ENCODE measurements around the gene MAGEC1. TPM values are rescaled to one million over a fixed set of nuclear protein-coding genes. Genes with fewer than 3 reads are reported as not detected.

Gene MAGEC1
- total RNA-seq, 1 donor from 2014 or later: not detected

DNA sequence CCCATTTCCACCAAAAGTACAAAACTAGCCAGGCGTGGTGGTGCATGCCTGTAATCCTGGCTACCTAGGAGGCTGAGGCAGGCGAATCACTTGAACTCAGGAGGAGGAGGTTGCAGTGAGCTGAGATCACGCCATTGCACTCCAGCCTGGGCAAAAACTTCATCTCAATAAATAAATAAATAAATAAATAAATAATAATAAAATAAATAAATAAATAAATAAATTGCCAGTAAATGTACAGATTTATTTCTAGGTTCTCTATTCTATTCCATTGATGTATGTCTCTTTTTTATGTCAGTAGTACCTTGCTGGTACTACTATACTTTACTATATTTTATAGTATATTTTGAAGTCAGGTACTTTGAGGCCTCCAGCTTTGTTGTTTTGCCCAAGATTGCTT lies 43.7 kb downstream of the MAGEC1 start:
- no peak for DNase-seq (ENCODE audit: low read depth, low spot score)
- TF ChIP-seq, protein P1, sequence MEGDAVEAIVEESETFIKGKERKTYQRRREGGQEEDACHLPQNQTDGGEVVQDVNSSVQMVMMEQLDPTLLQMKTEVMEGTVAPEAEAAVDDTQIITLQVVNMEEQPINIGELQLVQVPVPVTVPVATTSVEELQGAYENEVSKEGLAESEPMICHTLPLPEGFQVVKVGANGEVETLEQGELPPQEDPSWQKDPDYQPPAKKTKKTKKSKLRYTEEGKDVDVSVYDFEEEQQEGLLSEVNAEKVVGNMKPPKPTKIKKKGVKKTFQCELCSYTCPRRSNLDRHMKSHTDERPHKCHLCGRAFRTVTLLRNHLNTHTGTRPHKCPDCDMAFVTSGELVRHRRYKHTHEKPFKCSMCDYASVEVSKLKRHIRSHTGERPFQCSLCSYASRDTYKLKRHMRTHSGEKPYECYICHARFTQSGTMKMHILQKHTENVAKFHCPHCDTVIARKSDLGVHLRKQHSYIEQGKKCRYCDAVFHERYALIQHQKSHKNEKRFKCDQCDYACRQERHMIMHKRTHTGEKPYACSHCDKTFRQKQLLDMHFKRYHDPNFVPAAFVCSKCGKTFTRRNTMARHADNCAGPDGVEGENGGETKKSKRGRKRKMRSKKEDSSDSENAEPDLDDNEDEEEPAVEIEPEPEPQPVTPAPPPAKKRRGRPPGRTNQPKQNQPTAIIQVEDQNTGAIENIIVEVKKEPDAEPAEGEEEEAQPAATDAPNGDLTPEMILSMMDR (conservative IDR thresholded peaks at IDR 0.05): no peak
- no peak overlapping the region for H3K27ac Mint-ChIP-seq (ENCODE audit: unreplicated experiment)
- peaks cover 2% of the 10 kb centered on the region for H3K9me3 Mint-ChIP-seq
- H3K36me3 Mint-ChIP-seq (ENCODE audit: low read depth): no peaks in the 10 kb centered on the region
- no peaks in the 10 kb centered on the region for H3K27me3 Mint-ChIP-seq (ENCODE audit: low read depth)
- H3K4me3 Mint-ChIP-seq: no peak overlapping the region
- H3K4me1 Mint-ChIP-seq: no peaks in the 10 kb centered on the region

DNA sequence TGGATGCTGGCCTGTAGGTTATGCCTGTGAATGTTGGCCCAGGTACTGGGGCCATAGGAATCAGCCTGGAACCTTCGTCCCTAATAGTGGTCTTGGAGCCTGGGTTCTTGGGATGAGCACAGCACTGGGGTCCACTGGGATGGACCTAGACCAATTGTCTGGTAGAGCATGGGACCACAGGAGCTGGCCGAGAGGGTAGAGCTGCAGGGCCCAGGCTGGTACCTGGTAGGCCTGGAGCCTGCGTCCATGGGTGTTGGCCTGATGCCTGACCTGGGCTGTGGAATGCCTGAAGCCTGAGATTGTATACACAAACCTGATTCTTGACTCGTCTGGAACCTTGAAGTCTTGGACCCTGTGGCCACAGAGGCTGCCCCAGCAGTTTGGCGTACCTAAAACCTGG lies 48.9 kb downstream of the MAGEC1 start:
- TF ChIP-seq, protein P1 (conservative IDR thresholded peaks at IDR 0.05): no peak
- Mint-ChIP-seq H3K27ac (ENCODE audit: unreplicated experiment) (no peak overlapping the region), H3K27me3 (ENCODE audit: low read depth) (no peaks in the 10 kb centered on the region), H3K4me1 (no peaks in the 10 kb centered on the region), H3K36me3 (ENCODE audit: low read depth) (peaks cover 2% of the 10 kb centered on the region), H3K9me3 (peaks cover 8% of the 10 kb centered on the region), H3K4me3 (no peak overlapping the region)
- DNase-seq (ENCODE audit: low read depth, low spot score): no peak

DNA sequence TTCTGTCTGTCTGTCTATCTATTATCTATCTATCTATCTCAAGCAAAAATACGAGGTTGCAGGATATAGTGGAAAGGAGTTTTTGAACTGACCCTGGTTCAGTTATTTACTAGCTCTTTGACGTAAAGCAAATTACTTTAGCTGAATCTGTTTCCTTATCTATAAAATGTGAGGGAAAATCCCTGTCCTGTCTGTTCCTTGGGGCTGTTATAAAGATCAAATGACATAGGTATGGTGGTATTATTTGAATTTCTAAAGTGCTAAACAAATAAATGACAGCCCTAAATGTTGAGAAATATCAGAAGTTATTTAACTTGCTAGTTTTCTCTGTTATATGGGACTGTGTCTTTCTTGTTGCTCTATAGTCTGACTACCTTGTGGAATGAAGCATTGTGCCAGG lies 55.0 kb downstream of the MAGEC1 start:
- Mint-ChIP-seq H3K27ac (ENCODE audit: unreplicated experiment) (no peak overlapping the region), H3K36me3 (ENCODE audit: low read depth) (peaks cover 2% of the 10 kb centered on the region), H3K4me3 (no peak overlapping the region), H3K27me3 (ENCODE audit: low read depth) (no peaks in the 10 kb centered on the region), H3K4me1 (no peaks in the 10 kb centered on the region), H3K9me3 (peaks cover 6% of the 10 kb centered on the region)
- TF ChIP-seq, protein P1 (conservative IDR thresholded peaks at IDR 0.05): no peak
- DNase-seq (ENCODE audit: low read depth, low spot score): no peak

Other genes with a start within 250 kb of the MAGEC1 start
- not detected in 2 replicates for gene SPANXD, start 205.2 kb upstream of the MAGEC1 start, total RNA-seq
- gene MAGEC3, start 65.6 kb upstream of the MAGEC1 start, total RNA-seq: not detected in 2 replicates